Nephron (organoid): ENCODE measurements around the gene SDHA.
"Not testable (repeated sequence)": the region's sequence is repeated elsewhere in the genome, so short reads cannot be mapped to it uniquely, and the experiment has no call there.

Experiments
- H3K27ac Mint-ChIP-seq, 3 experiments: 2 replicates each; pipeline ENCODE4 v1.8.0; 2020; ENCODE audit warnings: mixed read lengths in 3 of 3, mild to moderate bottlenecking in 2 of 3, moderate library complexity in 1 of 3
- H3K27me3 Mint-ChIP-seq: 2 replicates; pipeline ENCODE4 v1.8.0; 2021; ENCODE audit warnings: low read depth, mild to moderate bottlenecking, moderate library complexity, mixed read lengths
- H3K36me3 Mint-ChIP-seq: 2 replicates; pipeline ENCODE4 v1.8.0; 2020; ENCODE audit warnings: low read depth, mixed read lengths
- H3K4me1 Mint-ChIP-seq: 2 replicates; pipeline ENCODE4 v1.8.0; 2020; ENCODE audit warnings: mixed read lengths
- H3K4me3 Mint-ChIP-seq, 3 experiments: 2 replicates each; pipeline ENCODE4 v1.8.0; 2020; ENCODE audit warnings: mild to moderate bottlenecking in 3 of 3, mixed read lengths in 3 of 3, moderate library complexity in 2 of 3
- H3K9me3 Mint-ChIP-seq: 2 replicates; pipeline ENCODE4 v1.8.0; 2020; ENCODE audit warnings: mixed read lengths
- TF ChIP-seq, protein P1 (sequence below), 3 experiments: fragments of 200-600 bp; sonication (generic); IDR thresholded peaks; one replicate each; pipeline ENCODE4 v1.5.0; 2021; ENCODE audit warnings: antibody characterized with exemption in 3 of 3; ENCODE audit not compliant: unreplicated experiment in 3 of 3

Gene SDHA

GRCh38 chr5:194603-195209 is 23.4 kb upstream of the SDHA start:
- no peaks in the 10 kb centered on the region for H3K9me3 Mint-ChIP-seq
- no peaks in the 10 kb centered on the region for H3K36me3 Mint-ChIP-seq
- H3K4me3 Mint-ChIP-seq, result no peak overlapping the region
- TF ChIP-seq, protein P1, sequence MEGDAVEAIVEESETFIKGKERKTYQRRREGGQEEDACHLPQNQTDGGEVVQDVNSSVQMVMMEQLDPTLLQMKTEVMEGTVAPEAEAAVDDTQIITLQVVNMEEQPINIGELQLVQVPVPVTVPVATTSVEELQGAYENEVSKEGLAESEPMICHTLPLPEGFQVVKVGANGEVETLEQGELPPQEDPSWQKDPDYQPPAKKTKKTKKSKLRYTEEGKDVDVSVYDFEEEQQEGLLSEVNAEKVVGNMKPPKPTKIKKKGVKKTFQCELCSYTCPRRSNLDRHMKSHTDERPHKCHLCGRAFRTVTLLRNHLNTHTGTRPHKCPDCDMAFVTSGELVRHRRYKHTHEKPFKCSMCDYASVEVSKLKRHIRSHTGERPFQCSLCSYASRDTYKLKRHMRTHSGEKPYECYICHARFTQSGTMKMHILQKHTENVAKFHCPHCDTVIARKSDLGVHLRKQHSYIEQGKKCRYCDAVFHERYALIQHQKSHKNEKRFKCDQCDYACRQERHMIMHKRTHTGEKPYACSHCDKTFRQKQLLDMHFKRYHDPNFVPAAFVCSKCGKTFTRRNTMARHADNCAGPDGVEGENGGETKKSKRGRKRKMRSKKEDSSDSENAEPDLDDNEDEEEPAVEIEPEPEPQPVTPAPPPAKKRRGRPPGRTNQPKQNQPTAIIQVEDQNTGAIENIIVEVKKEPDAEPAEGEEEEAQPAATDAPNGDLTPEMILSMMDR (IDR thresholded peaks at IDR 0.05; ENCODE audit: unreplicated experiment in 3 of 3), result no peak
- H3K27ac Mint-ChIP-seq, result no peak overlapping the region
- H3K4me1 Mint-ChIP-seq, result peaks cover 25% of the 10 kb centered on the region
- peaks cover 3% of the 10 kb centered on the region for H3K27me3 Mint-ChIP-seq

DNA sequence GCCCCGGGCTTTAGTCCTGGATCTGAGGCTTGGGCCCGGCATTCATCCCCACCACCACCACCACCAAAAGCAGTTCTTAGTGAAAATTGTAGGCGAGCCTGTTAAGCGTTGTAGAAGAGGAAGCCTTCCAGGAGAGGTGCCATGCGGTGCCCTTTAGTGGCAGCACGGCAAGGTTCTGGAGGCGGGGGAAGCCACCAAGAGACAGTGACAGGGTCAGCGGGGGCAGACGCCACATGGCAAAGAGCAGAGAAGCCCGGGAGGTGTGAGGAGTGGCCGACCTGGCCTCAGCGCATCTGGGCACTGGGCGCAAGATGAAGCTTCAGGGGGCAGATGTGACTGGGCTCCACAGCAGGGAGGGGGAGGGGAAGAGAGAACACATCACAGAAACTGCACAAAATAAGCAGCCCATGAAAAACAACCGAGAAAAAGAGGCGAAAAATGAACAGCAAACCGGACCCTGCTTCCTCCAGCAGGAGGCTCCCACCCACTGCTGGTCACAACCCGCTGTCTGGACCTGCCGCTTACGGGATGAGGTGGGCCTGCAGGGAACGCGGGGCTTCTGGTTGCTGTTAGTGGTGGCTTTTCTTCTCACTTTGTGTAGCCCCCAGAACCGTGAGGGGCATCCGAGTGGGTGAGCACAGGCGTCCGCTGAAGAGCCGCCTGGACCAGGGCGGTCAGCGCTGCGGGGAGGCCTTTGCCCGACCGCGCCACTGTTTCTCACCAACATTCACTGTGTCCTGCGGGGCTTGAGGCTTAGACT is 22.5 kb upstream of the SDHA start:
- Mint-ChIP-seq H3K36me3 (no peaks in the 10 kb centered on the region), H3K27ac (no peak overlapping the region), H3K4me3 (no peak overlapping the region), H3K9me3 (no peaks in the 10 kb centered on the region), H3K27me3 (peaks cover 3% of the 10 kb centered on the region), H3K4me1 (peaks cover 21% of the 10 kb centered on the region)
- TF ChIP-seq, protein P1 (IDR thresholded peaks at IDR 0.05; ENCODE audit: unreplicated experiment in 3 of 3), result peak in 1 of 3 experiments; percentile 15

DNA sequence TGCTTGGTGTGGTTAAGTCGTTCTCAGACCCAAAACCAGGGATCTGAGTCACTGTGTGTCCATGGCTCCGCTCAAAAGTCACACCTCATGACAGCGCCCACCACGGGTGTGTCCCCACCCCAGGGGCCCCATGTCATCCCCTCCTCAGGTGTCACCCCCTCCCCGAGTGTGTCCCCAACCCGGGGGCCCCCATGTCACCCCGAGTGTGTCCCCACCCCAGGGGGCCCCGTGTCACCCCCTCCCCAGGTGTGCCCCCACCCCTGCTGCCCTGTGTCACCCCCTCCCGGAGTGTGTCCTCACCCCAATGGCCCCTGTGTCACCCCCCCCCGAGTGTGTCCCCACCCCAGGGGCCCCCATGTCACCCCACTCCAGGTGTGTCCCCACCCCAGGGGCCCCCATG is 21.8 kb upstream of the SDHA start:
- Mint-ChIP-seq H3K4me3 (no peak overlapping the region), H3K36me3 (no peaks in the 10 kb centered on the region), H3K27ac (no peak overlapping the region), H3K9me3 (no peaks in the 10 kb centered on the region), H3K4me1 (peaks cover 26% of the 10 kb centered on the region), H3K27me3 (peaks cover 3% of the 10 kb centered on the region)
- TF ChIP-seq, protein P1 (IDR thresholded peaks at IDR 0.05; ENCODE audit: unreplicated experiment in 3 of 3), result no peak

GRCh38 chr5:197031-197430 is 21.1 kb upstream of the SDHA start:
- peak overlapping the region in 2 of 3 experiments; percentile 75 to 78 for H3K27ac Mint-ChIP-seq
- H3K9me3 Mint-ChIP-seq, H3K36me3 Mint-ChIP-seq, H3K27me3 Mint-ChIP-seq: not testable (repeated sequence)
- H3K4me3 Mint-ChIP-seq, result peak overlapping the region in 2 of 3 experiments; percentile 25 to 46
- peaks cover 33% of the 10 kb centered on the region for H3K4me1 Mint-ChIP-seq

GRCh38 chr5:197892-198489 is 20.1 kb upstream of the SDHA start:
- TF ChIP-seq, protein P1 (IDR thresholded peaks at IDR 0.05; ENCODE audit: unreplicated experiment in 3 of 3), result no peak
- Mint-ChIP-seq H3K27ac (no peak overlapping the region), H3K36me3 (peaks cover 10% of the 10 kb centered on the region), H3K27me3 (peaks cover 3% of the 10 kb centered on the region), H3K4me1 (peaks cover 29% of the 10 kb centered on the region), H3K9me3 (no peaks in the 10 kb centered on the region), H3K4me3 (no peak overlapping the region)

DNA sequence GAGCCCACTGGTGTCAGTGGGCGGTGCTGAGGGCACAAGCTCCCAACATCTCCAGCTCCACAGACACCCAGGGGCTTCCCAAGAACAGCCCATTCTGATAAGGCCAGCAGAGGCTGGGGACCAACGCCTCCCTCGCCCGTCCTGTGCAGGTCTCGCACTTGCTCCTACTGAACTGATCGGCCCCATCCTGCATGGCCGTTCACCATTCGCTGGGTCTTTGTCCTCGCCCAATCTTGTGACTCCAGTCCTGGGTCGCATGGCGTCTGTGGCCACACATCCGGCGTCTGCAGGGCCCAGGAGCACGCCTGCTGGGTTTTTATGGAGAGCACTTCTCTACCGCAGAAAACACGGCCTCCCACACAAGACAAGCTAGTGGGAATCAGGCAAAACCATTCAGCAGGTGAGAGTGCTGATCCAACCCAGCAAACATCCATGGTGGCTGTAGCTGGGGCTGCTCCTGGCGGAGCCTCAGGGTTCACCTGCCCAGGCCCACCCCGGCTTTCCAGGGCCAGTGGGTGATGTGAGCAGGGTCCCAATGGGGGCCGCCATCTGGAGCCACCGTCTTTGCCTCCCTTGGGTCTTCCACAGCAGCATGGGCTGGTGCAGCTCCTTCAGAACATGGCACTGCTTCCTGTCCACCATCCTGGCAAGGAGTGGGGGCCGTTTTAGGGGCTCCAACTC is 19.5 kb upstream of the SDHA start:
- TF ChIP-seq, protein P1 (IDR thresholded peaks at IDR 0.05; ENCODE audit: unreplicated experiment in 3 of 3), result no peak
- Mint-ChIP-seq H3K27ac (no peak overlapping the region), H3K9me3 (no peaks in the 10 kb centered on the region), H3K4me1 (peaks cover 29% of the 10 kb centered on the region), H3K27me3 (peaks cover 3% of the 10 kb centered on the region), H3K4me3 (no peak overlapping the region), H3K36me3 (peaks cover 10% of the 10 kb centered on the region)
